HG03064 (cell line): ENCODE data around the gene CERS6.

ENCODE experiments used
- ATAC-seq: cut with Tn5 transposase; IDR thresholded peaks from one replicate; pipeline ENCODE4 v1.9.1; 2021; ENCODE audit warnings: low read depth; ENCODE audit not compliant: unreplicated experiment

The CERS6 gene

GRCh38 chr2:168441214-168441872, 14.7 kb upstream of the CERS6 start:
- no peak for ATAC-seq

- ATAC-seq = no peak
Observed at GRCh38 chr2:168443818-168444217, 12.3 kb upstream of the CERS6 start.

- ATAC-seq = no peak
Observed at GRCh38 chr2:168445960-168446359, 10.1 kb upstream of the CERS6 start.

GRCh38 chr2:168448980-168449379, 7.1 kb upstream of the CERS6 start:
- ATAC-seq = no peak

GRCh38 chr2:168449419-168449818, 6.7 kb upstream of the CERS6 start:
- ATAC-seq = no peak

GRCh38 chr2:168450171-168450570, 5.9 kb upstream of the CERS6 start:
- no peak for ATAC-seq

- no peak for ATAC-seq
Observed at GRCh38 chr2:168450732-168451131, 5.3 kb upstream of the CERS6 start.

- no peak for ATAC-seq
Observed at GRCh38 chr2:168452781-168453180, 3.3 kb upstream of the CERS6 start.

- no peak for ATAC-seq
Observed at GRCh38 chr2:168453404-168453803, 2.7 kb upstream of the CERS6 start.

- no peak for ATAC-seq
Observed at GRCh38 chr2:168454737-168455644, 1.1 kb upstream of the CERS6 start.

- peak; percentile 32 for ATAC-seq
Observed at GRCh38 chr2:168456521-168457189, 583 bp downstream of the CERS6 start.

- ATAC-seq = peak; percentile 4
Observed at GRCh38 chr2:168457190-168457895, 1.3 kb downstream of the CERS6 start.

- no peak for ATAC-seq
Observed at GRCh38 chr2:168458139-168458538, 2.1 kb downstream of the CERS6 start.

- ATAC-seq = no peak
Observed at GRCh38 chr2:168459256-168459655, 3.2 kb downstream of the CERS6 start.

- no peak for ATAC-seq
Observed at GRCh38 chr2:168460571-168460970, 4.5 kb downstream of the CERS6 start.

GRCh38 chr2:168461178-168461941, 5.3 kb downstream of the CERS6 start:
- no peak for ATAC-seq

GRCh38 chr2:168461942-168462331, 5.9 kb downstream of the CERS6 start:
- no peak for ATAC-seq

- ATAC-seq = no peak
Observed at GRCh38 chr2:168462543-168463045, 6.5 kb downstream of the CERS6 start.

GRCh38 chr2:168465594-168465993, 9.5 kb downstream of the CERS6 start:
- no peak for ATAC-seq
